OCI-M1 (cell line): ENCODE results near the gene ARL15.
"Not testable (repeated sequence)": the region's sequence is repeated elsewhere in the genome, so short reads cannot be mapped to it uniquely, and the experiment has no call there.

Experiments
- DNase-seq: peaks from one replicate; lab custom pipeline; 2025; lab: John Stamatoyannopoulos, UW

The ARL15 gene

DNA sequence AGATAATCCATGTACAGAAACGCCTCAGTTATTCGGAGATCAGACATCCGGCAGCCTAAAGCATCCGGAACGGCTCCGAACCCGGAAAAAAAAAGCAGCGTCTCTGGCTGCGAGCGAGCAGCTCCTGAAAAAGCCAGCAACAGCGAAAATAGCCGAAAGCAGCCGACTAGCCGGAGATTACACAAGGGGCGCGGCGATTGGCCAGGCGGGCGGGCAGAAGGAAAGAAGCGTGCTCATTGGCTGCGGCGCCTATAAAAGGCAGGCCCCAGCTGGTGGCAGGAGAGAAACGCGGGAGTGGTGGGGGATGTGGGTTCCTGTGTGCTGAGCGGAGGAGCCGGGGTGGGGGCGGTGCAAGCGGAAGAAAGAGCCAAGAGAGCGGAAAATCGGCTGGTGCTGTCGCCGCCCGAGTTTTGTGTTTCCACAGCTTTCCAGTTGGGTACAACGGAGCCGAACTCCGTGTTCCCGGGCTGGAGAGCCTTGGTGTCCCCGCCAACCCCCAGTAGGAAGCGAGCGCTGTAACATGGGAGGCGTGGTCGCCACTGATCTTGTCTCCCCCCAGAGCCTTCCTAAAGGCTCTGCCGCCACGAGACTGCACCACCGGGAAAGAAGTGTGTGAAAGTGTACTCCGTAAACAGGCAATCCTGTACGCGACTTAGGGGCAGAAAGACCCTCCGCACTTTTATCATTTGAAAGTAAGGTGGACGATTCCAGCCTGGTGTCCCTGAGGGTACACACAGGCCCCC, at the start of gene ARL15:
Gene ARL15, minus strand, starts transcription at position 141 of the 743 bp plus-strand sequence.
- peak; percentile 98 for DNase-seq

DNA sequence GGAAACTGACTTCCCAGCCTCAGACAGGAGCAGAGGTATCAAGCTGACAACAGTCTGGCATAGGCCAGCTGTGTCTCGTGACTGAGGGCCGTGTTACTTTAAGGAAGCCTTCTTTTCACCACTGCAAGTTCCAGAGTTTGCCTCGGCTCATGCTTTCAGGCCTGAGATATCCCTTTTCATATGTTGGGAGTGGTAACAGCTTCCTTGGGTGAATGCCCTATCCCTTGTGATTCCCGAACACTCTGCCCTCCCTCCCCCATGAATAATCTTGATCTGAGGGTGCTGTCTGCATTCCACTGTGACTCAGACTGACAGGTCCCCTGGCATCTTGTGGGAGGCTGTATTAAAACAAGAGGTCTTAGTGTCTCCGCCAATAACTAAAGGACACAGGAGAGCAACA, 49.7 kb upstream of the ARL15 start:
- DNase-seq = no peak

- no peak for DNase-seq
Observed at GRCh38 chr5:54357408-54358058, 47.2 kb upstream of the ARL15 start.

DNA sequence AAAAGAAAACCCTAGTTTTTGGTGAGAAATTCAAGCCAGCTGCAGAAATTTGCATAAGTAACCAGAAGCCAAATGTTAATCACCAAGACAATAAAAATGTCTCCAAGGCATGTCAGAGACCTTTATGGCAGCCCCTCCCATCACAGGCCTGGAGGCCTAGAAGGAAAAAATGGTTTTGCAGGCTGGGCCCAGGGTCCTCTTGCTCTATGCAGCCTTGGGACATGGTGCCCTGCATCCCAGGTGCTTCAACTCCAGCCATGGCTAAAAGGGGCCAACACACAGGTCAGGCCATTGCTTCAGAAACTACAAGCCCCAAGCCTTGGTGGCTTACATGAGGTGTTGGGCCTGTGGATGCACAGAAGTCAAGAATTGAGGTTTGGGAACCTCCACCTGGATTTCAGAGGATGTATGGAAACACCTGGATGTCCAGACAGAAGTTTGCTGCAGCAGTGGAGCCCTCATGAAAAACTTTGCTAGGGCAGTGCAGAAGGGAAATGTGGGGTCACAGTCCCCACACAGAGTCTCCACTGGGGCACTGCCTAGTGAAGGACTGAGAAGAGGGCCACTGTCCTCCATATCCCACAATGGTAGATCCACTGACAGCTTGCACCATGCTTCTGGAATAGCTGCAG, 43.7 kb upstream of the ARL15 start:
- DNase-seq = peak; percentile 12

GRCh38 chr5:54352580-54352979, 42.2 kb upstream of the ARL15 start:
- not testable (repeated sequence) for DNase-seq

DNA sequence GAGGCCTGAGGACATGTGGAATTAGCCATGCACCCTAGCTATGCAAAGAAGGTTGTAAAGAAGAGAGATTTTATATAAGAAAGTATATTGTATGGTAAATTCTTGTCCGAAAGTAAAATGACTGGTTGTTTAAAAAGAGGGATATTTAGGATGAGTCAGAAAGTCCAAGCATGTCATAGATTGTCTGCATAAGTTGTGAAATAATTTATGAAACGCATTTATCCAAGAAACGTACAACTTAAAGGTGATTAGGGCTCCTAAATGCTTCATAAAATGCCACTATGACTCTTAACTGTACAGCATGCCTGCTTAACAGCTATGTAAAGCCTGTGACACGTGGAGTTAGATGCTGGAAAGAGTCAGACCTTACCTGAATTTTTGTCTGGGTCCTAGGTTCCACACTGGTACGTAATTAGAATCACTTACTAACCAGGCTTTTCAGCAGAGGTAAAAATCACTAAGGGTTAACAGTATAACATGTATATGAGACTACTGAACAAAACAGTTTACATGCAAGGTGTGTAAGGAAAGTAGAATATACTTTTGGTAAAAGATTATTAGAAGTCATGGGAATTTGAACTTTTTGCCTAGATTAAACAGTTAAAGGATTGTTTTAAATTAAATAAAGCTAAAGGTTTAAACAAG, 37.0 kb upstream of the ARL15 start:
- DNase-seq = peak; percentile 30

DNA sequence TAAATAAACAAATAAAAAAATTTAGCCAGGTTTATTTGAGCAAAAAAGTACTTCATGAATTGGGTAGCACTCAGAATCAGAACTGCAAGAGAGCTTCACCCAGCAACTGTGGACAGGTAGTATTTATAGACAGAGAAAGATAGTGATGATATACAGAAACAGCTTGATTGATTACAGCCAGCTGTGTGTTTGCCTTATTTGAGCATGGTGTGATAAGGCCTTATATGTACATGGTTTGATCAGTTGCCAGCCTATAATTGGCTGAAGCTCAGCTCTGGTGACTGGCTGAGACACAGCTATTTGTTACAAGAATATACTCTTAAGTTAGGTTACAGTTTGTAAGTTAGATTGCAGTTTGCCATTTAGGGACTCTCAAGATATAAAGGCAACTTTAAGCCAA, 34.3 kb upstream of the ARL15 start:
- DNase-seq = no peak

DNA sequence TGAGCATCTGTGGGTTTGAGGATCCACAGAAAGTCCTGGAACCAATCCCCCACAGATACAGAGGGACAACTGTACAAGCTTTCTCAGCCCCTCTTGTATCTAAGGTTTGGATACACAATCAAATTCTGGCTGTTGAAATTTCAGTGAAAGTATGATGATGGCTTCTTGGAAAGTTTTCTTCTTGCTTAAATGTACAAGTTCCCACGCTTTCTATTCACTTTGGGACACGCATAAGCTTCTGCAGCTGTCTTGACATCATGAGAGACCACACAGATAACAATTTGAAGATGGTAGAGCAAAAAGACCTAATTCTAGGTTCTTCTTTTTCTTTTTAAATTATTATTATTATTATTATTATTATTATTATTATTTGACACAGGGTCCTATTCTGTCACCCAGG, 31.6 kb upstream of the ARL15 start:
- DNase-seq = no peak

DNA sequence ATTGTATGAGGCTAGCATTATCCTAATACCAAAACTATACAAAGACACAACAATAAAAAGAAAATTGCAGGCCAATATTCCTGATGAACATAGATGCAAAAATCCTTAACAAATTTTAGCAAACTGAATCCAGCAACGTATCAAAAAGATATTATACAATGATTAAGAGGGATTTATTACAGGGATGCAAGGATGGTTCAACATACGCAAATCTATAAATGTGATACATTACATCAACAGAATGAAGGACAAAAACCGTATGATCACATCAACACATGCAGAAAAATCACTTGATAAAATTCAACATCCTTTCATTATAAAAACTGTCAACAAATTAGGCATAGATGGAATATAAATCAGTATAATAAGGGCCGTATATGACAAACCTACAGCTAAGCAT, 27.1 kb upstream of the ARL15 start:
- DNase-seq = no peak

DNA sequence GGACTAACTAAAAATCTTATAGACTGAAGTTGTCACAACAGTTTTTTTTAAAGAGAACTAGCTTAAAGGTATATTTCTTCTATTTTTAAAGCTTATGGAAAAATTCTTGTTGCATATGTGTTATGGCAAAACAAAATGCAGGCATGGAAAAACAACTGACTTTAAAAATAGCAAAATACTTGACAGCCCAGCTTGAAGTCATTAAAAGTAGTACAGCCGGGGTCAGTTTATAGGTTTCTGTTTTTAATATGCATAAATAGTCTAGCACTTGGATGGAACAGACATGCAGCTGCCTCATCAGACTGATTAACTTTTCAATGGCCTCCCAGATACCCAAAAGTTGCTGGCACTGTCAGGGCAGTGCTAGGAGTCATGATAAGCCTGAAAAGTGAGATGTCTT, 22.3 kb upstream of the ARL15 start:
- DNase-seq = no peak

GRCh38 chr5:54329731-54330709, 19.6 kb upstream of the ARL15 start:
- no peak for DNase-seq

- DNase-seq = no peak
Observed at GRCh38 chr5:54326662-54327270, 16.4 kb upstream of the ARL15 start.

DNA sequence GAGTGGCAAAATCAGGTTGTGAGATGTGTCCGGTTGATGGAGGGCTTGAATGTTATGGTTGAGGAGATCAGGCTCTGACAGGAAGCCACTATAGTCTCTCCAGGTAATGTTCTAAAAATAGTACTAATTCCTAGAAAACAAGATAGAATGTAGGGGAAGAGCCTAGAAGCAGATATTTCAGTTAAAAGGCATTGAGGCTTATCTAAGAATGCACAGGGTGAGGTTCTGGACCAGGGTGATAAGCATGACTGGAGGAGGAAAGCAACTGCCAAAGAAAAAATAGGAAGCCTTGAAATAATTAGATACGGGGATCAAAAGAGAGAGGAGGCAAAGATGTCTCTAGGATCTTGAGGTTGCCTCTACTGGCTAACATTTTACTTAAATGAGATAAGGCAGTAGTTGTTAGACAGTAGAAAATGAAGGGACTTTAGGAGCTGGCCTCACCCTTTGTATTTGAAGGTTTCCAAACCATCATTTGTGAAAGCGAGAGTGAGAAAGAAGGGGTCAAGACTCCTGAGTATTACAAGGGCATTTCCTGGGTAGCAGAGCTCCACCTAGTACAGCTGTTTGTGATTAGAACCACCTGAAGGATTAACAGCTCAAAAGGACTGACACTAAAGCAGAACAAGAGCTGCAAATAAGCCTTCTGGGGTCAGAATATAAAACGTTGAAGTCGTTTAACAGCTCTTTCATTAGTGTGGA, 15.4 kb upstream of the ARL15 start:
- DNase-seq = peak; percentile 98

GRCh38 chr5:54325272-54325609, 14.9 kb upstream of the ARL15 start:
- no peak for DNase-seq

DNA sequence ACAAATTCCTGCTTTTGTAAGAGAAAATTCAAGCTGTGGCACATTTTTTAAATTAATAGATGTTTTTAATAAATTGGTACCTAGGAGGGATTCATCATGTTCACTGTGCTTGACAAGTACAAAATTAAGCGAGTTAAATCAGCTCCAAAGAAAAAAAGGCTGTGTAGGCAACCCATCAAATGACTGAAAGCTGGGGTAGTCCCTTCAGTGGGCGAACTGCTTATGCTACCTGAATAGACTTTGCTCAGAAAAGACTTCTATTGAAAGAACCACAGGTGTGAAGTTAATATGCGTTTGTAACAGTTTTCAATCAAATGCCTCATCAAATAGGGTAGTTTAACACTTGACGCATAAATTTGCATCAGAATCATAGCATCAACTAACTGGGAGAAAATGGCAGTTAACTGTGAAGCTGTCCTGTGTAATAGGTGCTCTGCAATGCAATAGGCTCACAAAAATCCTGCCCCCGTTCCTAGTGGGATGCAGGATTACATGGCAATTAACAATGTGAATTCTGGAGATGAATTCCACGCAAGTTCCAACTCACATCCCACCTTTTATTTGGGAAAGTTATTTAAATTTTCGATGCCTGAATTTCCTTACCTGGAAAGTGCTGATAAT, 14.4 kb upstream of the ARL15 start:
- no peak for DNase-seq

DNA sequence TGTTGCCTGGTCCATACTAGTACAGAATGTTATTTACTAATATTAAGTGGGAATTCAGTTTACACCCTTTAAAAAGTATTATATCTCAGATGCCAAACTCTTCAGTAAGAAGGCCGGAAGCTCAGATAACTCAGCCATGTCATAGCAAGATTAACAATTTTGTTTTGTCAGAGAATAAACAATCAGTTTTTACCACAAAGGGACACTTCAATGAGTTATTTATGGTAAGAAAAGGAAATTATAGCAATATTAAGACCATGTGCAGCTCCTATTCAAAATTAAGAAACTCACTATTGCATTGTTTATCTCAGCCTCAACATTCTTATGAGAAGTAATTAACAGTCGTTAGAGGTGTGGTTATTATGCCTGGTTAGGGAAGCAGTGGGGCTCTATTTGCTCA, 13.1 kb upstream of the ARL15 start:
- DNase-seq = no peak

DNA sequence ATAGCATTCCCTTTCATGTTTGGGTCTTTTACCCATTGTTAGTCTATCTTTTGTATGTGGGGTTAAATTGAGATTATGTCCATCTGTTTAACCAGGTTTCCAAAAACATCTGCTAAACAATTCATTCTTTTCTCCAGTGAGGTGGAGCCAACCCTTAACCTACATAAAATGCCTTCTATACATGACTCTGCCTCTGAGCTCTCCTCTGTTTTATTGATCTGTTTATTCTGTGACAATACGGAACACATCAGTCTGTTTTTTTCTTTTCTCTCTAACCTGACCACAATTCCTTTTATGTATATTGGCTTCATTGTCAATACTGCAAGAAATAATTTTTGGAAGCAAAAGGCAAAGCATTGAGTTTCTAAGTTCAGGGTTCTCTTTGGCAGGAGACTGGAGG, 9.9 kb upstream of the ARL15 start:
- DNase-seq = no peak

DNA sequence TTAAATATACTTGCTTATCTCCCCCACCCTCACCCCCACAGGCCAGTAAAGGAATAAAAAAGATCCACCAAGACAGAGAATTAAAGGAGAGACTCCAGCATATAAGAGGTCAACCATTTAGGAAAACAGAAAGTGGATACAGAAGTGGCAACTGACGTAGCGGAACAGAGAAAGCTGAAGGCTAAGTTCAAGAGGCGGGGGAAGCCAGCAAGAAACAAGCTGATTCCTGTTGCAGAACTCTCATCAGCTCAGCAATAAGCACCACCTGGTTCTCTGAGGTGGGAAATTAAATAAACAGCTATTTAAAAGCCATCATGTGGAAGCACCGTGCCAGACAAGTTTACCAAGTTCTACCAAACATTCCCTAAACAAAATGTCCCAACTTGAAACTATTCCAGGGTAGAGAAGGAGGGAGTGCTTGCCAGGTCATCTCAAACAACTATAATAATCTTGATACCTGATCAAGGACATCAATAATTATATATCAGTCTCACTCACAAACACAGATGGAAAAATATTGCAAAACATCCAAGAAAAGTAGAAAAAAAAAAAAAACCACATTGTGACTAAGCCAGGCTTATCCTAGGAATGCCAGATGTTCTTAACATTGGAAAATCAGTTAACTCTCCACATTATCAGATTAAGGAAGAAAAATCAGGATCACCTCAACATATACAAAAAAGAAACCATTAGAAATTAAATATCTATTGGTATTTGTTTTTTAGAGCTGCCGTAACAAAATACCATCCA, 7.3 kb upstream of the ARL15 start:
- DNase-seq = no peak

DNA sequence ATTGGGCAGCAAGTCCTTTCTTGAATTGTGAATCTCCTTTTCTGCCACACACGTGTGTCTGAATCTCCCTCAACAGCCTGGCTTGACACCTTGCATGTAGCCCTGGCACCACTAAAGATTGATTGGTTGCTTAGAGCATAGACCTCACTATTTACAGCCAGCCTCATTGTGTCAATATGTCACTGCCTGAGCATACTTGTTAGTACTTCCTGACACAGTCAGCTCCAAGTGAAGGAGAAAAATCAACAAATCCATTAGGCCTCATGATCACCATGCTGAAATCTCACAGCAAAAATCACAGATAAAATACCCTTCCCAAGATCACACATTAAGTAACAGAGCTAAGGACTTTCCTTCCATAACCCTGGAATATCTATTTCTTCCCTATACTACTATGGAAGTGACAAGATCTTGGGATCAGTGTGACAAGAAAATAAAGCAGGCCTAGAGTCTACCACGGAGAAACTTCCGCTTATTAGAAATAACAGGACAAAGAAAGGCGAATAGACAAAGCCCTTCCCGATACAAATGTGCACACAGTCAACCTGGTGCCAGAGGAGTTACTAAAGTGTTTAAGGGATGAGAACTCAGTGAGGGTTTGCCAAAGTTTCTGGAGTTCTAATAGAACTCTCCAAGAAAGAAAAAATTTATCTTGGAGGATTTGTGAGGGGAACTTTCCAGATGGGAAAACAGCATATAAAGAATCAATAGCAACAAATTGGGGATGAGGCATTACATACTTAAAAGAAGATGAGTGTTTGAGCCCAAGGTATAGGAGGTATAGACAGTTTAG, 5.6 kb upstream of the ARL15 start:
- no peak for DNase-seq
